HuH-7 (cell line): ENCODE results near the gene MICAL2.

Experiments
- DNase-seq: peaks from one replicate; pipeline ENCODE4 v3.0.0; 2011; ENCODE audit warnings: low spot score

MICAL2 gene, protein sequence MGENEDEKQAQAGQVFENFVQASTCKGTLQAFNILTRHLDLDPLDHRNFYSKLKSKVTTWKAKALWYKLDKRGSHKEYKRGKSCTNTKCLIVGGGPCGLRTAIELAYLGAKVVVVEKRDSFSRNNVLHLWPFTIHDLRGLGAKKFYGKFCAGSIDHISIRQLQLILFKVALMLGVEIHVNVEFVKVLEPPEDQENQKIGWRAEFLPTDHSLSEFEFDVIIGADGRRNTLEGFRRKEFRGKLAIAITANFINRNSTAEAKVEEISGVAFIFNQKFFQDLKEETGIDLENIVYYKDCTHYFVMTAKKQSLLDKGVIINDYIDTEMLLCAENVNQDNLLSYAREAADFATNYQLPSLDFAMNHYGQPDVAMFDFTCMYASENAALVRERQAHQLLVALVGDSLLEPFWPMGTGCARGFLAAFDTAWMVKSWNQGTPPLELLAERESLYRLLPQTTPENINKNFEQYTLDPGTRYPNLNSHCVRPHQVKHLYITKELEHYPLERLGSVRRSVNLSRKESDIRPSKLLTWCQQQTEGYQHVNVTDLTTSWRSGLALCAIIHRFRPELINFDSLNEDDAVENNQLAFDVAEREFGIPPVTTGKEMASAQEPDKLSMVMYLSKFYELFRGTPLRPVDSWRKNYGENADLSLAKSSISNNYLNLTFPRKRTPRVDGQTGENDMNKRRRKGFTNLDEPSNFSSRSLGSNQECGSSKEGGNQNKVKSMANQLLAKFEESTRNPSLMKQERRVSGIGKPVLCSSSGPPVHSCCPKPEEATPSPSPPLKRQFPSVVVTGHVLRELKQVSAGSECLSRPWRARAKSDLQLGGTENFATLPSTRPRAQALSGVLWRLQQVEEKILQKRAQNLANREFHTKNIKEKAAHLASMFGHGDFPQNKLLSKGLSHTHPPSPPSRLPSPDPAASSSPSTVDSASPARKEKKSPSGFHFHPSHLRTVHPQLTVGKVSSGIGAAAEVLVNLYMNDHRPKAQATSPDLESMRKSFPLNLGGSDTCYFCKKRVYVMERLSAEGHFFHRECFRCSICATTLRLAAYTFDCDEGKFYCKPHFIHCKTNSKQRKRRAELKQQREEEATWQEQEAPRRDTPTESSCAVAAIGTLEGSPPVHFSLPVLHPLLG

DNA sequence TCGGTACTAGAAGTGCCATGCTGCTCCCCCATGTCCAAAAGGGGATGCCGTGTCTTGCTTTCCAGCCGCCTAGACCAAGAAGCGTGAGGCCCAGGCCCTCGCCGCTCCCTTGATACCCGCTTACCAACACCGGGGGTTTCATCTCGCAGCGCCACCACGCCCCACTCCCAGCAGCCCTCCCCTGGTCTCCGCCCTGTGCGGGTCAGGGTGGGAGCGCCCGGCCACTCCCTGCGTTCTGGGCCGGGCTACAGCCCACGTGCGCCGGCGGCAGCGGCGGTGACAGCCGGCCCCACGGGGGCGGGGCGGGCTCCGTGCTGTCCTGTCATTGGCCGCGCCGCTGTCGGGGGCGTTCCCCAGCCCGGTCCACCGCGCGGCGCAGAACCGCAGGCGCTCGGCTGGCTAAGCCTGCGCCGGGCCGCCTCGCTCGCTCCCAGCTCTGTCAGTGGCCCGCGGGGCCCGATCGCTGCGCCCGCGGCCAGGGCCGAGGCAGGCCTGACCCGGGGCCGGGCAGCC lies at the start of gene MICAL2:
TSS of gene MICAL2 (plus strand) at position 390 of the 513 bp plus-strand sequence. CDS start 51,566 bp downstream, outside the sequence.
- peak; percentile 95 for DNase-seq

GRCh38 chr11:12061851-12062560 lies 48.4 kb upstream of the MICAL2 start:
- DNase-seq: no peak

GRCh38 chr11:12063251-12063650 lies 47.1 kb upstream of the MICAL2 start:
- no peak for DNase-seq

GRCh38 chr11:12064136-12064953 lies 46.0 kb upstream of the MICAL2 start:
- no peak for DNase-seq

DNA sequence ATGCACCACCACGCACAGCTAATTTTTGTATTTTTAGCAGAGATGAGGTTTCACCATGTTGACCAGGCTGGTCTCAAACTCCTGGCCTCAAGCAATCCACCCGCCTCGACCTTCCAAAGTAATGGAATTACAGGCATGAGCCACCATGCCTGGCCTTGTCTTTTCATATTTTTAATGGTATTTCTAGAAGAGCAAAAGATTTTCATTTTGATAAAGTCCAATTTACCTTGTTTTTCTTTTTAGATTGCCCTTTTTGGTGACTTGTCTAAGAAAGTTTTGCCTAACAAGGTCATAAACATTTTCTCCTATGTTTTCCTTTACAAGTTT lies 45.5 kb upstream of the MICAL2 start:
- no peak for DNase-seq

DNA sequence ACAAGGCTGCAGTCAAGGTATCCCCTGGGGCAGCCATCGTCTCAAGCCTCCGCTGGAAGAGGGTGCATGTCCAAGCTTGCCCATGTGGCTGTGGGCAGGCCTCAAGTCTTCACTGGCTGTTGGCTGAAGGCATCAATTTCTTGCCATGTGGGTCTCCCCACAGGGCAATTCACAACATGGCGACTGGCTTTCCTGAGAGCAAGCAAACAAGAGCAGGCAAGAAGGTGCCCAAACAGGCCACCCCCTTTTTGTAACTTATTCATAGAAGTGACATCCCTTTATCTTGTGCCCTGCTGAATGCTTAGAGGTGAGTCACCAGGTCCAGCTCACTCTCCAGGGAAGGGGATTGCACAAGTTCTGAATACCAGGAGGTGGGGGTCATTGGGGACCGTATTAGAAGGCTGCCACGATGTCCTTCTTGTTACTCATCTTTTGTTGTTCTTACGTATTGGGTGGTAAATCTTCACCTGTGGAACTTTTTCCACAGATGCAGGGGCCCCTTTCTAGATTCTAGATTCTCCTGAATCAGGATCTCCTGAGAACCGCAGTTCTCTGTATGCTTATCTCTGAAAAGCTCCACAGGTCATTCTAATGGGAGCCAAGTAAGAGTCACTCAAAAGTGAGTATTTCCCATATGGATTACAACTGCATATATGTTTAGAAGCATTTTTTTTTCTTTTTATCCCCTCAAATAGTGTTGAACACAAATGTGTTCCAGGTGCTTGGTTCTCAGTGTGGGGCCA lies 44.2 kb upstream of the MICAL2 start:
- DNase-seq: no peak

DNA sequence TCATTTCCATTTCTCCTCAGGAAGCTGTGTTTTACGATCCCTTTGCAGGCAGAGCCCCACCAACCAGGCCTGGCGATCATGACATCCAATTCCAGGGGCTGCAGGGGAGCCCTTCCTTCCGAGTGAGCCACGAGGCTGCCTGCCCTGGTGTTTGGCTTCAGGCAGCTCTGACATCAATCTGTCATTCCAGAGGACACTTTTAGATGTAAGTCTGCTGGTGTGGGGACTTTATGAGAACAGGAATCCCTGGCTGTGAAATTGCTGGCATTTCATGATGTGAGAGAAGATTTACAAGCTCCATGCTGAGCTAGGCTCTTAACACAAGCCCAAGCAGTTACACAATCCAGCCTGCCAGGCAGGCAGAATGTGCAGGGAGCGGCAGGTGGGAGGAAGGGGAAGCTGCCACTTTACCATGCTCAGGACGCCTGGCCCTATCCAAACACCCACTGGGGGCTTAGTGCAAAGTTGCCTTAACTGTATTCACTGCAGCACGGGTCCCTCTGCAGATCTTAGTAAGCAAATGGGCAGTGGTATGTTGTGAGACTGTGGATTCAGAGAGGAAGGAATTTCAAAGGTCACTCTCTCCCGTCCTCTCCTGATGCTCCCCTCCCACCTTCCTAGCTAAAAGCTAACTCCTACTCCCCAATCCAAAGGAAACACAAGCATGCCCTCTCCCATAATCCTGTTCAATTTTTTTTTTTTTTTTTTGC lies 43.4 kb upstream of the MICAL2 start:
- no peak for DNase-seq

DNA sequence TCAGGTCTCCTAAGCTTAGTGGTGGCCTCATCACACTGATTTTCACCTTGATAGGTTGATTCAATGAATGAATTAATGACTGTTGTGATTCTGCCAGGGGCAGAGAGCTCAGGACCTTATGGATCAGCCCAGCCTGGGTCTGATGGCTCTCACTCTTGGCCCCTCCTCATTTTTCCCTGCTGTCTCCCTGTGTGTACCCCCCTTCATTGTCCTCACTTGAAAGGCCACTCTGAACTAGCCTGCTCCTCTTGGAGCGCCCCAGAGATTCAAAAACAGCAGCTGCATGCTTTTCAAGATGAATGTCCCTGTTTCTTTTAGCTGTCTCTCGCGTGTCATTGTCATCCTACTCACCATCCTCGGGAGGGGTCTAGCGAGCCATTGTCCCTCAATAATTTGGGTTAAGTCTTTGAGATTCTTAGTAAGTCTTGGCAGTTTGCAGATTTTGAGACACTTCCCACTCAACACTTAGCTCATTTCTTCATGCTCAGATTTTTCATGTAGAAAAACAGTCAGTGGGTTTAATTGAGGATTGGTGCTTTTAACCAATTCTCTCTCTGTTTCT lies 42.5 kb upstream of the MICAL2 start:
- no peak for DNase-seq

GRCh38 chr11:12069066-12069676 lies 41.2 kb upstream of the MICAL2 start:
- no peak for DNase-seq

DNA sequence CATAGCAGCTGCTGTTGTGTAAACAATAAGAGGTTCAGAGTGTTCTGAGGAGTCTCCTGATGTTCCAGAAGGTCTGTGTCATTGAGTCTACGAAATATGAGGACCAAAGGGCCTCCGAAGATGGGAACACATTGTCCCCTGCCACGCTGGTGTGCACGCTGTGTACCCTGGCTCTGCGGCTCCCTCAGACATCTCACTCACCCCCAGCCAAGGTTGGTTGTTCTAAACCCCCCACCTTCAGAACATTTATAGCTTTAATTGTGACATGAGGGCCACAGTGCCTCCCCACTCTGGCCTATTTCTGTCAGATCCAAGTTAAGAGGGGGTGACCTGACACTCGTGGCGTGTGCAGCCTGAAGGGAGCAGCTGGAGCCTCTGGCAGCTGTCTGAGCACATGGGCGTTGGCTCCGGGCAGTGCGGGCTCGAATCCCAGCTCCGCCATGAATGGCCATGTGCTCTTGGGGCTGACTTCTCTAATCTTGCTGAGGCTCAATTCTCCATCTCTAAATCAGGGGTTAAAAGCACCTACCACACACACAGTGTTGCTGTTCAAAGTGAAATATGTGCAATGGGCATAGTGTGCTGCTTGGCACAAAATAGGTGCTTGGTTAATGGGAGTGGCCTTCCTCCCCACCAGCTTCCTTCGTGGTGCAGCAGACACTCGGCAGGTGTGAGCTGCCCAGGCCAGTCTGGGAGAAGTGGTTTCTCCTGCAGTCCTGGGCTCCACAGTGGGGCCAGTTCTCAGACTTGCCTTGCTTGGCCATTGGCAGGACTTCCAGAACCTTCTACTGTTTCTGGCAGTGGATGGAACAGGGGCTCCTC lies 39.7 kb upstream of the MICAL2 start:
- DNase-seq: no peak

- DNase-seq: no peak
Observed at GRCh38 chr11:12071574-12071973, 38.8 kb upstream of the MICAL2 start.

DNA sequence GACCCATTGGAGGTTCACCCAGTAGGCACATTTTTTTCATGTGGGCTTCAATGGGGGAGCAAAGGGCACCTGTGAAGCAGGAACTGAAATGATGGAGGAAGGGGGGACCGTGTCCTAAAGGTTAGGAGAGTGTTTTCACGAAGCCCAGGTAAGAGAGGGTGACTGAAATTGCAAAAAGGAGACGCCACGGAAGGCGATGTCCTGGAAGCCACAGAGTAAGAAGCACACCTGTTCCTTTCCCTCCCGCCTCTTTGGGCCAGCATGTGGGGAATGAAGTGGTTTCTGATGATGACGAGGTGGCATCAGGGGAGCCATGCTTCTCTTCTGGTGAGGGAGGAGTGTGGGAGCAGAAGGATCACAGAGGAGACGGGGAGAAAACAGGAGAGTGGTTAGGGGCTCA lies 37.0 kb upstream of the MICAL2 start:
- DNase-seq: no peak

- no peak for DNase-seq
Observed at GRCh38 chr11:12073886-12074285, 36.5 kb upstream of the MICAL2 start.

DNA sequence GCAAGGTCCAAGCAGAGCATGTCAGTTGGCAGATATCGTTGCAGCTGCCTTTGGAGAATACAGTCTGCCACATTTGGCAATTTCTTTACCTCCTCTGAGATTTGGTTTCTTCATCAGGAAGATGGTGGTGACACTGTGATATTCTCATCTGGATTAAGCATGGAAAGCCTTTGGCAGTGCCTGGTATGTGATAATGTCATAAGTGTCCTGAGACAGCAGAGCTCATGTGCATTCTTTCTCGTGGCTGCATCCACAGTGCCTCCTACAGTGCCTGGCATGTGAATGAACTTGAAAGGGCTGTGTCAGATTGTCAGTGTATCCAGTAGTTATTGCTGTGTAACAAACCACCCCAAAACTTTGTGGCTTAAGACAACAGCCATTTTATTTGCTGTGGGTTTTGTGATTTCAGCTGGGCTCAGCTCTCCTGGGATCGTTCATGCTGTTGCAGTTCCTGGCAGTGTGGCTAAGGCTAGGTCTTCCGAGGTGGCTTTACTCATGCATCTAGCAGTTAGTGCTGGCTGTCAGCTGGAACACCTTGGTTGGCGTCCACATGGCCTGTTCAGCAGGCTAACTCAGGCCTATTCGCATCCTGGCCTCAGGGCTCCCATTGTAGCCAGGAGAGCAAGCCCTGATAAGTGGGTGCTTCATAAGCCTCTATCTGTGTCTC lies 35.7 kb upstream of the MICAL2 start:
- no peak for DNase-seq

- DNase-seq: no peak
Observed at GRCh38 chr11:12075291-12075690, 35.1 kb upstream of the MICAL2 start.

- no peak for DNase-seq
Observed at GRCh38 chr11:12075822-12076821, 34.3 kb upstream of the MICAL2 start.
